ENCODE measurements around the gene PPP2R2C.

PPP2R2C gene

GRCh38 chr4:6472387-6473263, at the start of gene PPP2R2C:
TSS of gene PPP2R2C (minus strand) at chr4:6472614. CDS start at chr4:6472229, 385 bp downstream.
- DNase-seq = no peak

- DNase-seq = no peak
Measured at GRCh38 chr4:6520978-6521377, 48.6 kb upstream of the PPP2R2C start.

- DNase-seq = no peak
Measured at GRCh38 chr4:6520051-6520636, 47.7 kb upstream of the PPP2R2C start.

GRCh38 chr4:6517171-6517570, 44.8 kb upstream of the PPP2R2C start:
- no peak for DNase-seq

- no peak for DNase-seq
Measured at GRCh38 chr4:6516762-6517161, 44.3 kb upstream of the PPP2R2C start.

DNA sequence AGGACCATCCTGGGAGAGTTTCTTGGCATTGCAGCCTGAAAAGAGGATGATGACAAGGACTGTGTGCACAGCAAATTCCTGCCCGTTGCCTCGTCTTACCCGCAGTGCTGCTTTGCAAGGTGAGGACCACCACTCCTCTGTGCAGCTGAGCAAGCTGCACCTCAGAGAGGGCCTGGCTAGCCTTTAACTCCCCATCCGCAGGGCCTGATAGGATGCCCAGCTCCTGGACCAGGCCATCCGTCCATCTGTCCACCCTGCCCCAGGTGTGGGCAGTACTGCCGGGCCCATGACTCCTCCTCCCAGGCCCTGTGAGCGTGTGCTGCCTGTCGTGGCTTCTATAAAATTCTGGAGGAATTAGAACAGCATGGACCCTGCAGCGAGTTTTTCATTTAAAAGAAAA, 43.9 kb upstream of the PPP2R2C start:
- no peak for DNase-seq

DNA sequence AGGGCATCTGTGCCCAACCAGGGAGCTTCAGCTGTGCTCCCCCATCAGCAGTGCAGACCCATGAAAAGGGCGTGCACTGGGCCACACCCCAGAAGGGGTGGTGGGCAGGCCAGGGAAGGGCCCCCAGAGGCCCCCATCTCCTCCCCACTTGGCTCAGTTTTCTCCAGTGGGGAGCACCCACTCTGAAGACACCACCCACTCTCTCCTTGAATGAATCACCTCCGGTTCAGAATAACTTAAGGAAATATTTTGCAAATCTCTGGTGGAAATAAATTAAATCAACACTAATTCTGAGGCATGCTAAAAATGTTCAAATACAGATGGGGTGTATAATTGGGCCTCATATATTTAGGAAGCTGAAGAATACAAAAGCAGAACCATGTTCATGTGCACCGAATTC, 41.3 kb upstream of the PPP2R2C start:
- DNase-seq = no peak

DNA sequence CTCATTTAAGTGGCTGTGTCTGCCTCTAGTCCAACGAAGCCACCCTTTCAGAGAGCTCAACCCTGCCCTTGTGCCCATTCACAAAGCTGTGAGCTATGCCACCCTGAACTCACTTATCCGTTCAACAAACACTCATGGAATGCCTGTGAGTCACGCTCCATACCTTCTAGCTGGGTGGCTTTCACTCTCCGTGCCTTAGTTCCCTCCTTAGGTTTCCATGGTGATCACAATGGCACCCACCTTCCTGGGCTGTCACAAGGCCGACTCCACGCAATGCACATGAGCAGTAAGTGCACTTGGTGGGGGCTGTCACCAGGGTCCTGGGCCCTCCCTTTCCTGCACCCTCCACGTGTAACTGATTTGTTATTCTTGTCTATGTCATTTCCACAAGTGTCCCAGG, 37.2 kb upstream of the PPP2R2C start:
- DNase-seq = no peak

DNA sequence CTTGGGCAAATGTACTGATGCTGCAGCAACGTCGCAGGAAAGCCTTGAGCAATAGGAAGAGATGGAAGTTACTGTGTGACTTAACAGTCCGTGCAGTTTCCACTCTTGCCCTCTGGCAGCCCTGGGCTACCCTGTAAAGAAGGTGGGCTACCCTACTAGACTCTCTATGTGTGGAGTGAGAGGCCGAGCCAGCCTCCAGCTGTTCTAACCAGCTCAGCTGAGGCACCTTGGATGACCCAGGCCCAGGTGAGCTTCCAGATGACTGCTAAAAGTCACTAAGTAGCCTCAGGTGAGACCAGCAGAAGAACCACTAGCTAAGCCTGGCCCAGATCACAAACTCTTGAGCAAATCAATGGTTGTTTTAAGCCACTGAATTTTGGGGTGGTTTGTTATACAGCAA, 34.9 kb upstream of the PPP2R2C start:
- no peak for DNase-seq

DNA sequence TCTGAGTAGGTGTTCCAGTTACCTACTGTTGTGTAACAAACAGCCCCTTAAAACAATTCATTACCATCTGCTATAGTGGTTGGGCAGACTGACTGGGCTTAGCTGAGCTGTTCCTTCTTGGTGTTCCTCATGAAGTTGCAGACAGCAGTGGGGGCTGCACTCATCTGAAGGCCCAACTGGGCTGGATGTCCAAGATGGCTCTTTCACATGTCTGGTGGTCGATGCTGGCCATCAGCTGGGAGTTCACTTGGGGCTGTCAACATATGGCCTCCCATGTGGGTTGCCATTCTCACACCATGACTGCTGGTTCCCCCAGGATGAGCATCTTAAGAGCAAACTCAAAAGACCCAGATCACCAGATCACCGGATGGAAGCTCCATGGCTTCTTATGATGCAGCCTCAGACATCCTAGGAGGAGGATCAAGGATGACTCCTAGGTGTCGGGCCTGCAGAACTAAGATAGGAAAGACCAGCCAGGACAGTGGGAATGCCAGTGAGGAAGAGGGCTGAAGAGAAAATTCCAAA, 34.3 kb upstream of the PPP2R2C start:
- DNase-seq = no peak

DNA sequence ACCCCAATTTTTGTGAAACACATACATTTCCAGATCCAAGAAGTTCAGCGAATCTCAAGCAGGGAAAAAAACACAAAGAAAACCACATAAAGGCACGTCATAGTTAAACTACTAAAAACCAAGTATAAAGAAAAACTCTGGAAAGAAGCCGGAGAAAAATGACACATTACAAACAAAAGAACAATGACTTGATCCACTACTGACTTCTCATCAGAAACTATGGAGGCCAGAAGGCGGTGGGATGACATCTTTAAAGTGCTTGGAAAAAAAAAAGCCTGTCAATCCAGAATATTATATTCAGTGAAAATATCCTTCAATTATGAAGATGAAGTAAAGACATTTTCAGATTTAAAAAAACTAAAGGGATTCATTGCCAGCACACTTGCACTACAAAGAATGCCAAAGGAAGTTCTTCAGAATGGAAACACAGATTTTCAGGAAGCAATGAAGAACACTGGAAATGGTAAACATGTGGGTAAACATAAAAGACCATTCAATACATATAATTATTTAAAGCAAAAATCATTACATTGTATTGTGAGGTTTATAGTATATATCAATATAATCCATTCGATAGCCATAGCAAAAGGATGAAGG, 32.6 kb upstream of the PPP2R2C start:
- no peak for DNase-seq

DNA sequence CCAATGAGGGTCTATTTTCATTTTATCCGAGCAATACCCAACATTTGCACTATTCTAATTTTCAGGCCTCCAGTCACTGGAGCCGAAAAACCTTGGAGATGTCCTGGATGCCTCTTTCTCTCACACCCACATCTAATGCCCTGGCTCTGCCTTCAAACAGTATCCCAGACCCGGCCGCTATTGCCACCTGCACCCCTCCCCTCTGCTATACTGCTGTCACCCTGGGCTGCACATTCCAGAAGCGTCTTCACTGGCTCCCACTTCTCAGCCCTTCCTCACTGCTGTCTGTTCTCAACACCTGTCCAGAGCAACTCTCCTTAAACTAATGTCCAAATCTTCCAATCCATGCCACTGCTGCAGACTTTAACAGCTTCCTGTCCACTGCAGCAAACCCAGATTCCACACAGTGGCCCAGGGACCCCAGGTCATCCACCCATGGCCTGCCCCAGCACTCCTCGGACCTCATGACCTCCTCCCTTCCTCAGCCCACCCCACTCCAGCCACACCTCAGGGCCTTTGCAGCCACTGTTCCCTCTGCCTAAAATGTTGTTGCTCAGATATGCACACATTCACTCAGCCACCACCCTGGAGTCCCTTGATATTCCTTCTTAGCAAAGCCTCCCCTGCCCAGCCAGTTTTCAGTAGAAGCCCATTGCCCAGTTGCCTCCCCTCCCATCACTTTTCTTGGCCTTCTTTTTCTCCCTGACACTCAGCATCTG, 30.5 kb upstream of the PPP2R2C start:
- no peak for DNase-seq

GRCh38 chr4:6502147-6502546, 29.7 kb upstream of the PPP2R2C start:
- no peak for DNase-seq

GRCh38 chr4:6501171-6501570, 28.8 kb upstream of the PPP2R2C start:
- DNase-seq = no peak

DNA sequence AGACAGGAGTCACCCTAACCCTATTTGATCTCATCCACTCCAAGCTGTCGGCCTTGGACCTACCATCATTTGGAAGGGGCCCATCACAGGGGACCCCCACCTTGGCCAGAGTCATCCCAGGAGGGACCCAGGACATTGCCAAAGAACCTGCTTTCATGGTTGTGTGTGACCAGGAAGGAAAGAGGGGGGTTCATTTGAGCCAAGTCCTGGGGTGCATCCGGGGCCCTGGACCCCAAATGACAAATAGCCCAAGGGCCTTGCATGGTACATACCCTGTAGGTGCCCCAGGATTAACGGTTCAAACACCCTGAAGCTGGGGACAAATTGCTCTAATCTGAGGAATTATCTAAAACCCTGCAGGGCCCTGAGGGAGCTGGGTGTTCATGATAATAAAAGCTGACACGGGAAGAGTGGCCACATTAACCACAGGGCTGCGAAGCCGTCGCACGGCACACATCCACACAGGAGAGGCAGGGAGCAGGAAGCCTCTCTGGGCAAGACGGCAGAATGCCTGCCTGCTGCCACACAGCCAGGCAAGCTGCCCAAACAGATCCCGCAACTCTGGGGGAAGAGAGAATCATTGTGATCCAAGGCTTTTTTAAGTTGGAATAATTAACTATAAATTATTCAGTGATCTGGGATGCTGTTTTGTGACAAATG, 28.2 kb upstream of the PPP2R2C start:
- DNase-seq = no peak

DNA sequence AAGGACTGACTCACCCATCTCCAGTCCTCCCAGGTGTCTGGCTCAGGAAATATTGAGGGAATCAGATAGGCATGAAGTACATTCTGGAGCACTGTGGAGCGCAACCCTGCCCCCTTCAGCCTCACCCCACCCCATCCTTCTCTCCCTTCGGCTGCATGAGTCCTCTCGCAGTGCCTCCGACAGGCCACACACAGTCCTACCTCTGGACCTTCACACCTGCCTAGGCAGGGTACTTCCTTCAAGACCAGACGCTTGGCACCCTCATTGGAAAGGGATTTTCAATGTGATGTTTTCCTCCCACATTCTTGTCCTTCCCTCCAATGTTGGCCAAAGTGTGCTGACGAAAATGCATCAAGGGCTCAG, 26.8 kb upstream of the PPP2R2C start:
- no peak for DNase-seq

DNA sequence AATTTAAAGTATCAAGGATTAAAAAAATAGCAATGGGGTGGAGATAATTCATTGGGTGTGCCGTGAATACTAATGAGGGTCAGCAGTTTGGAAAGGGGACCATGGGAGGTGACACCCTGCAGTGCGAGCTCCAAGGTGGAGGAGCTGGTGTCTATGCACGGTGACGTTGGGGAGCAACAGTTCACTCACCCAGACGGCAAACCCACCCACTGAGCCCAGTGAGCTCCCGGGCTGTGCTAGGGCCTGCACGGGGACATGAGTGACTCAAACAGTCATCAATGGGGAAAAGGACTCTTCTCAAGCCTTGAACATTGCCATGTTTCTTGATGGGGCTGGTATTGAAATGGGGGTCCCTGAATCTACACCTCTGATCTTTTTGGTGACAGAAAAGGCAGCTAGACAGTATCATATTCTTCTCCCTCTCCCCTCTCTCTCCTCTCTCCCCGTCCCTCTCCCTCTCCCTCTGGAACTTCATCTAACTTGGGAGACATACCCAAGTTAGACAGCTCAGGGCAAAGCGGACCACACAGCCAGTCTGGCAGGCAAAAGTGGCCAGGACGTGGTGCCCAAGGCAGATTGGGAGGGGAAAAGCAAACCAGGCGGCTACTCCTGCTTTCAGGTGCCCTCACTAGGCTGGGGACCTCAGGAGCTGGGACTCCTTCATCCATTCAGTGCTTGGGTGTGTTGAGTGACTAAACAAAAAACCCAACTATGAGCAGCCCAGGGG, 26.3 kb upstream of the PPP2R2C start:
- DNase-seq = no peak

- no peak for DNase-seq
Measured at GRCh38 chr4:6497796-6498195, 25.4 kb upstream of the PPP2R2C start.

DNA sequence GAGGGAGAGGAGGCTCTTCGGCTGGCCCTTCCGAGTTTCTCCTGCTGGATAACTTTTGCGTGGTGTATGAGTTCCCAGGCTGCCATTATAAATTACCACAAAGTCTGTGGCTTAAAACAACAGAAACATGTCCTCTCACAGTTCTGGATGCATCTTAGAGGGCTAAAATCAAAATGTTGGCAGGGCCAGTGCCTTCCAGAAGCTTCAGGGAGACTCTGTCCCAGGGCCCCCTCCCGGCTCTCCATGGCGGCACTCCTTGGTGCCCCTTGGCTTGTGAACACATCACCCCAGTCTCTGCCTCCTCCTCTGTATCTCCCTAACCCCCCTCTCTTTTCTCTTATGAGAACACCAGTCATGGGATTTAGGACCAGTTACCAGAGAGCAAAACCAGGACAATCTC, 23.3 kb upstream of the PPP2R2C start:
- no peak for DNase-seq

DNA sequence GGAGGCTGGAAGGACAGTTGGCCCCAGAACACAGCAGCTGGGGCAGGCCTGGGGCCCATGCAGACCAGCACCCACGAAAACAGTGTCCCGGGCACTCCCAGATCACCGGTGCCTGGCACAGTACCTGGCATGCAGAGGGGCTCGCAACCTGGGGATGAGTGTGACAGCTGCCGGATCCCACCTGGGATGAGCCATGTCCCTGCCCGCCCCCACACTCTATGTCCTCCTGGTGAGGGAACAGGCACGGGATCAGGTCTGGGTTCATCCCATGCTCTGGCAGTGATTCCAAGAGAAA, 22.8 kb upstream of the PPP2R2C start:
- no peak for DNase-seq

DNA sequence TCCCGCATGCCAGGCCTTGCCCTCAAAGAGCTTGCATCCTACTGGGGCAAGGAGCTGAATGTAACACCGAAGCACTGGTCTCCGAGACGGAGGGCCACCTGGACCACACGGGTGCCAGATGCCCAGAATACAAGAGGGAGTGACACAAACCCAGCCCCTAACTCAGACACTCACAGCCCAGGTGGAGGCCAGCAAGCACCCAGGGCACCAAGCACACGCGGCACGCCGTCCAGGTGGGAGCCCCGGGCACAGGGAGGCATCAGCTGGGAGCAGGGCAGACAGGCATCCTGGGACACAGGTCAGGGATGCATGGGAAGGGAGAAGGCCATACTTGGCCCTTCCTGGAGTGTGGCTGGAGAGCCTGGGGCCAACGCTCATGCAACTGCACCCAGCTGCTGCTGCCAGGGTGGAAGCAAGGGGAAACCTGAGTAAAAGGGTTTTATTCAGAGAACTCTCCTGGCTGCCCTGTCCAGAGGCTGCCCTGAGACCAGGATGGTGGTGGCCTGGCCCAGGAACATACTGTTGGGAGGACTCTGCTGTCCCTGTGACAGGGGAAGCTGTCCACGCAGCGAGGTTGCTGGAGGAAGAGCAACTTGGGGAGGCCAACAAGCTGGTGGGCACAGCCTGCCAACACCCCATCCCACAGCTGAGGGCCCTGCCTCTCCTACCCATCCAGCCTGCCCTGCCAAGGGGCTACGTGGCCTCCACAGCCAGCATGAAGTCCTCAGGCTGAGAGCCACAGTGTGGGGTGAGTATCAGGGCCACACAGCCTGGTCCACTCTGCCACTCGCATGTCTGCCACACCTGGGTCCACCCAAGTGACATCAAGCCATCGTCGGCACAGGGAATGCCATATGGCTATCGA, 22.2 kb upstream of the PPP2R2C start:
- no peak for DNase-seq

All from T1000 (cell line).